ENCODE measurements around the gene PLPP3.

DNA sequence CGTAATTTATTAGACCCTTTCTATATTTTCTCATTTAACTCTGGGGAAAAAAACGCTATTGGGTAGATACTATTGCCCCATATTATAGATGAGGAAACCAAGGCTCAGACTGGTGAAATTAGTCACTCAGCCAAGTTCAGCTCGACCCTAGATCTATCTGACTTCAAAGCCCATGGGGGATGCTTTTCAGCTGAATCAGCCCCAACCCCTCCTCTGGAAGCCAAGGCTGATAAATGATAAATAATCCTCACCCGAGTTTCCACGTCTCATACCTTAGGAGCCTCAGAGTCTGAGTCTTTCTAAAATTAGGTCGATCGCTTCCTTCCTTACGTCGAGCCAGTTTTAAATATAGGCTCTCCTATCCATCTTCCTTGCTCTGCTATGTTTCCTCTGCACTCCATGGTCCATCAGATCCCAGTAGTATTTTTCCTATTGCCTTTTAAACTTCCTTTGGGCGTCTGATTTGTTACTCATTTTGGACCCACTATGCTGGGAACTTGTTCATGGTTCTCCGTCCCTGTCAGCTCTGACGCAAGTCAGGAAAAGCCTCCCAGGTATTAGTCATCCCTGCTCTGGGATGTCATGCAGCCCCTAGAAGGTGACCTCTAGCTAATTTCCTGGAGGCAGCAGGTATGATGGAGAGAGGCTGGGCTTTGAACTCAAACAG is 122.8 kb downstream of the PLPP3 start:
- no peak for TF ChIP-seq CTCF (IDR thresholded peaks at IDR 0.05)
- TF ChIP-seq POLR2AphosphoS5 (IDR thresholded peaks at IDR 0.05) = no peak
- TF ChIP-seq POLR2A (IDR thresholded peaks at IDR 0.05) = no peak

Data from prostate gland (tissue), 2 donors.